Panc1 (cell line): ENCODE results near the gene HBA1. TPM values are rescaled to one million over a fixed set of nuclear protein-coding genes. Genes with fewer than 3 reads are reported as not detected.
A peak's percentile ranks its signal among the peaks of the same experiment; 100 is the strongest.

ENCODE experiments used
- ATAC-seq: fragments of 200-7000 bp; cut with Tn5 transposase; 2 replicates; pipeline ENCODE4 v1.9.1; 2020; ENCODE audit warnings: mild to moderate bottlenecking, moderate library complexity
- BruUV-seq: library from RNA; stranded (reverse); fragments of 400-500 nt; replicated peaks from 2 replicates; lab custom pipeline; 2021; lab: Mats Ljungman, UMichigan
- CTCF ChIA-PET: fragments of 300-600 bp; sonication (Branson Sonifier 250); formaldehyde crosslinking; loops from one replicate; lab custom pipeline; 2022; ENCODE audit warnings: antibody characterized with exemption; lab: Charles Lee
- POLR2A ChIA-PET: fragments of 300-600 bp; sonication (Branson Sonifier 250); formaldehyde crosslinking; loops from one replicate; lab custom pipeline; 2022; ENCODE audit warnings: antibody characterized with exemption; lab: Charles Lee
- DNase-seq: peaks from one replicate; pipeline ENCODE4 v3.0.0-alpha.2; 2010; ENCODE audit warnings: low read depth, low spot score
- H3K27ac ChIP-seq: 2 replicates; pipeline ENCODE4 v1.5.1; 2011; ENCODE audit warnings: mild to moderate bottlenecking, low read length, inconsistent platforms
- H3K27me3 ChIP-seq: fragments of 200-500 bp; sonication (Bioruptor generic); 2 replicates; pipeline ENCODE4 v1.6.0; 2014; ENCODE audit warnings: low read length, inconsistent platforms; ENCODE audit not compliant: control insufficient read depth, insufficient read depth
- H3K36me3 ChIP-seq: fragments of 200-500 bp; sonication (Bioruptor generic); 2 replicates; pipeline ENCODE4 v1.5.1; 2014; ENCODE audit warnings: inconsistent platforms, mild to moderate bottlenecking, low read length, moderate library complexity; ENCODE audit not compliant: control insufficient read depth, insufficient read depth
- H3K4me1 ChIP-seq: 2 replicates; pipeline ENCODE4 v1.5.1; 2011; ENCODE audit warnings: inconsistent platforms, mild to moderate bottlenecking, low read length, moderate library complexity; ENCODE audit not compliant: control insufficient read depth, insufficient read depth
- H3K4me3 ChIP-seq, 2 experiments: 2 replicates each; pipeline ENCODE4 v1.5.1; 2011 to 2012; ENCODE audit warnings: low read depth in 2 of 2, low read length in 2 of 2, mild to moderate bottlenecking in 2 of 2, inconsistent platforms in 1 of 2, moderate library complexity in 1 of 2
- H3K9me3 ChIP-seq: fragments of 200-500 bp; sonication (Bioruptor generic); 2 replicates; pipeline ENCODE4 v1.5.1; 2014; ENCODE audit warnings: low read depth, mild to moderate bottlenecking, inconsistent platforms, low read length, moderate library complexity; ENCODE audit not compliant: control insufficient read depth, insufficient read depth
- POLR2AphosphoS5 ChIP-seq: IDR thresholded peaks from 2 replicates; pipeline ENCODE4 v1.6.1; 2012; ENCODE audit warnings: mild to moderate bottlenecking, low read depth, low read length, moderate library complexity
- SIN3A ChIP-seq: IDR thresholded peaks from 2 replicates; pipeline ENCODE4 v1.6.1; 2012; ENCODE audit warnings: low read depth, mild to moderate bottlenecking, low read length, moderate library complexity, borderline replicate concordance; ENCODE audit not compliant: insufficient read depth
- TCF7L2 ChIP-seq: IDR thresholded peaks from 2 replicates; pipeline ENCODE4 v1.6.1; 2011; ENCODE audit warnings: mild to moderate bottlenecking, low read depth, low read length, inconsistent platforms
- in situ Hi-C: cut with HindIII; loops from 2 replicates; pipeline ENCODE4 v1.10.0; 2016; ENCODE audit warnings: low sequenced_read_pairs, low pct_unique_long_range_greater_than_20kb
- intact Hi-C: fragments of 100-400 bp; cut with micrococcal nuclease; formaldehyde crosslinking; loops from one replicate; pipeline ENCODE4 v1.10.0; 2022; ENCODE audit not compliant: unreplicated experiment
- total RNA-seq: library from RNA; stranded (reverse); gene quantifications from one replicate; pipeline ENCODE4 v1.2.1, GENCODE V29; 2021; ENCODE audit not compliant: unreplicated experiment
- TF ChIP-seq, protein P1 (sequence below): fragments of 450-650 bp; IDR thresholded peaks from 2 replicates; pipeline ENCODE4 v1.5.1; 2017; ENCODE audit warnings: mild to moderate bottlenecking
- TF ChIP-seq, protein P2 (sequence below), 2 experiments: IDR thresholded peaks; 2 replicates each; pipeline ENCODE4 v1.6.1; 2011 to 2012; ENCODE audit warnings: low read depth in 2 of 2, control low read depth in 1 of 2, low read length in 1 of 2, mild to moderate bottlenecking in 1 of 2, moderate library complexity in 1 of 2; ENCODE audit not compliant: insufficient read depth in 1 of 2

The HBA1 gene
- total RNA-seq, 1 experiment from 2014 or later, result 4.4 TPM

DNA sequence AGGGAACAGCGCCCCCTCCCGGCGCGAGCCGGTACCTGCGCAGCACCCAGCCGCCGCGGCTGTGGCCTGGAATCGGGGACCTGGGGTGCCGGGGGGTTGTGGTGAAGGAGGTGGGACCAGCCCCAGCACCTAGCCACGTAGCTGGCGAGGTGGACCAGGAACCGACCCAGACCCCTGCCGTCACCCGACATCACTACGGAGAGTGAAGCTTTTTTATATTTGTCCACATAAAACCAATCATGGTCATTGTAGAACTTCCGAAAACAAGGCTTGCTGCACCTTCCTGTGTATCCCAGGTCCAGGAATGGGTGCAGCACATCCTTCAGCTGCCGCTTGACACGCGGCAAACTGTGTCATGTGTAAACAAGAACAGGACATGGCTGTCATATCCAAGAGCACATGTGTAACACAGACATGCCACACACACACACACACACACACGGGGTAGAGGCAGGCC is 5.1 kb downstream of the HBA1 start:
- H3K36me3 ChIP-seq, result no peaks in the 10 kb centered on the region
- no peak for DNase-seq
- H3K4me3 ChIP-seq, result peak overlapping the region in 1 of 2 experiments; percentile 43; a peak in 3 of 4 replicates
- intact Hi-C loops (loop anchor here (2.0 kb wide), 1 partner anchor 75 kb away; no protein-coding TSS in a partner anchor), in situ Hi-C loops (no loop called here)
- no peaks in the 10 kb centered on the region for H3K9me3 ChIP-seq
- H3K27me3 ChIP-seq, result no peaks in the 10 kb centered on the region
- no TSS peak for BruUV-seq
- ChIA-PET POLR2A (no interaction called here), CTCF (interaction anchor here (0.5 to 0.7 kb wide), 2 partner anchors 54 to 84 kb away, joined by 3 to 5 read pairs; no protein-coding TSS in a partner anchor)
- peaks cover 6% of the 10 kb centered on the region; the same call in 1 of the 2 replicates for H3K4me1 ChIP-seq
- ATAC-seq, result peak; percentile 11
- no peak overlapping the region; the same call in 1 of the 2 replicates for H3K27ac ChIP-seq
- TF ChIP-seq, protein P1, sequence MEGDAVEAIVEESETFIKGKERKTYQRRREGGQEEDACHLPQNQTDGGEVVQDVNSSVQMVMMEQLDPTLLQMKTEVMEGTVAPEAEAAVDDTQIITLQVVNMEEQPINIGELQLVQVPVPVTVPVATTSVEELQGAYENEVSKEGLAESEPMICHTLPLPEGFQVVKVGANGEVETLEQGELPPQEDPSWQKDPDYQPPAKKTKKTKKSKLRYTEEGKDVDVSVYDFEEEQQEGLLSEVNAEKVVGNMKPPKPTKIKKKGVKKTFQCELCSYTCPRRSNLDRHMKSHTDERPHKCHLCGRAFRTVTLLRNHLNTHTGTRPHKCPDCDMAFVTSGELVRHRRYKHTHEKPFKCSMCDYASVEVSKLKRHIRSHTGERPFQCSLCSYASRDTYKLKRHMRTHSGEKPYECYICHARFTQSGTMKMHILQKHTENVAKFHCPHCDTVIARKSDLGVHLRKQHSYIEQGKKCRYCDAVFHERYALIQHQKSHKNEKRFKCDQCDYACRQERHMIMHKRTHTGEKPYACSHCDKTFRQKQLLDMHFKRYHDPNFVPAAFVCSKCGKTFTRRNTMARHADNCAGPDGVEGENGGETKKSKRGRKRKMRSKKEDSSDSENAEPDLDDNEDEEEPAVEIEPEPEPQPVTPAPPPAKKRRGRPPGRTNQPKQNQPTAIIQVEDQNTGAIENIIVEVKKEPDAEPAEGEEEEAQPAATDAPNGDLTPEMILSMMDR, result peak; percentile 97
- no peak for TF ChIP-seq TCF7L2
- 0 out of 2 replicates have a peak, but pooled peaks have one; percentile 0 for TF ChIP-seq SIN3A

DNA sequence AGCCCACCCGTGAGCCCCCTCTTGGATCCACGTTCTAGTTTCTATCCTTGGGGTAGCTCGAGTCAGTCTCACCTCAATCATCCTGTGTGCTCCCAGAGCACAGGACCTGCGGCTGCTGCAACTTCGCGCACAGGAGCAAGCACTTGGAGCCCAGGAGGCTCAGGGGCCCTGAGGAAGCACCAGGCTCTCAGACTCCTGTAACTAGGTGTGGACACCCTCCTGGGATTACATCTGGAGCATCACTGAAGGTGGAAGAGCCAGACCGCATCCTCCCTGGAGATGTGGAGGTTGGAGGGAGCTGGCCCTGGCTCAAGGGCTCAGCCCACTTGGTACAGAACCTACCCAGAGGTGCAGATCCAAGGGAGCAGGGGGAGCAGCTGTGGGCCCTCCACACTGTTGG is 6.5 kb downstream of the HBA1 start:
- H3K9me3 ChIP-seq, result no peaks in the 10 kb centered on the region
- TF ChIP-seq POLR2AphosphoS5 (no peak), SIN3A (no peak), TCF7L2 (no peak)
- TF ChIP-seq, protein P1, result no peak
- TF ChIP-seq, protein P2, sequence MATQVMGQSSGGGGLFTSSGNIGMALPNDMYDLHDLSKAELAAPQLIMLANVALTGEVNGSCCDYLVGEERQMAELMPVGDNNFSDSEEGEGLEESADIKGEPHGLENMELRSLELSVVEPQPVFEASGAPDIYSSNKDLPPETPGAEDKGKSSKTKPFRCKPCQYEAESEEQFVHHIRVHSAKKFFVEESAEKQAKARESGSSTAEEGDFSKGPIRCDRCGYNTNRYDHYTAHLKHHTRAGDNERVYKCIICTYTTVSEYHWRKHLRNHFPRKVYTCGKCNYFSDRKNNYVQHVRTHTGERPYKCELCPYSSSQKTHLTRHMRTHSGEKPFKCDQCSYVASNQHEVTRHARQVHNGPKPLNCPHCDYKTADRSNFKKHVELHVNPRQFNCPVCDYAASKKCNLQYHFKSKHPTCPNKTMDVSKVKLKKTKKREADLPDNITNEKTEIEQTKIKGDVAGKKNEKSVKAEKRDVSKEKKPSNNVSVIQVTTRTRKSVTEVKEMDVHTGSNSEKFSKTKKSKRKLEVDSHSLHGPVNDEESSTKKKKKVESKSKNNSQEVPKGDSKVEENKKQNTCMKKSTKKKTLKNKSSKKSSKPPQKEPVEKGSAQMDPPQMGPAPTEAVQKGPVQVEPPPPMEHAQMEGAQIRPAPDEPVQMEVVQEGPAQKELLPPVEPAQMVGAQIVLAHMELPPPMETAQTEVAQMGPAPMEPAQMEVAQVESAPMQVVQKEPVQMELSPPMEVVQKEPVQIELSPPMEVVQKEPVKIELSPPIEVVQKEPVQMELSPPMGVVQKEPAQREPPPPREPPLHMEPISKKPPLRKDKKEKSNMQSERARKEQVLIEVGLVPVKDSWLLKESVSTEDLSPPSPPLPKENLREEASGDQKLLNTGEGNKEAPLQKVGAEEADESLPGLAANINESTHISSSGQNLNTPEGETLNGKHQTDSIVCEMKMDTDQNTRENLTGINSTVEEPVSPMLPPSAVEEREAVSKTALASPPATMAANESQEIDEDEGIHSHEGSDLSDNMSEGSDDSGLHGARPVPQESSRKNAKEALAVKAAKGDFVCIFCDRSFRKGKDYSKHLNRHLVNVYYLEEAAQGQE (IDR thresholded peaks at IDR 0.05; ENCODE audit: insufficient read depth in 1 of 2, low read depth in 2 of 2, low read length in 1 of 2), result no peak
- H3K4me3 ChIP-seq, result no peak overlapping the region
- TSS peak; percentile 91 for BruUV-seq
- H3K36me3 ChIP-seq, result no peaks in the 10 kb centered on the region
- H3K27me3 ChIP-seq, result no peaks in the 10 kb centered on the region
- H3K4me1 ChIP-seq, result peaks cover 2% of the 10 kb centered on the region; the same call in 1 of the 2 replicates
- no peak for ATAC-seq
- in situ Hi-C loops (no loop called here), intact Hi-C loops (no loop called here)
- no peak overlapping the region for H3K27ac ChIP-seq
- POLR2A ChIA-PET, result no interaction called here
- DNase-seq, result no peak
- CTCF ChIA-PET, result interaction anchor here (0.6 to 0.7 kb wide), 3 partner anchors 40 to 170 kb away, joined by 3 to 9 read pairs (median 7); partner anchors contain the start of gene AXIN1
